ENCODE measurements around the gene CCDC200. TPM values are rescaled to one million over a fixed set of nuclear protein-coding genes. Genes with fewer than 3 reads are reported as not detected.
"Not testable (repeated sequence)": the region's sequence is repeated elsewhere in the genome, so short reads cannot be mapped to it uniquely, and the experiment has no call there.

The CCDC200 gene
- polyA plus RNA-seq, 1 donor = 47.1 TPM

GRCh38 chr17:43193251-43193650 is 35.2 kb downstream of the CCDC200 start:
- no peaks in the 10 kb centered on the region for H3K9me3 ChIP-seq (ENCODE audit: control insufficient read depth, low read depth, low read length)
- DNase-seq = no peak
- no peaks in the 10 kb centered on the region for H3K4me1 ChIP-seq (ENCODE audit: control insufficient read depth, insufficient read depth, low read length)
- no peaks in the 10 kb centered on the region for H3K27me3 ChIP-seq (ENCODE audit: control insufficient read depth, insufficient read depth, low read length)
- WGBS (ENCODE audit: insufficient coverage, low lambda C conversion rate) = no CpG with 5 or more reads among the region's 5 CpGs
- H3K4me3 ChIP-seq (ENCODE audit: low read length) = no peak overlapping the region
- no peak overlapping the region for H3K27ac ChIP-seq (ENCODE audit: low read length)
- peaks cover 84% of the 10 kb centered on the region for H3K36me3 ChIP-seq (ENCODE audit: control insufficient read depth, insufficient read depth, low read length)

- not testable (repeated sequence) for H3K27me3 ChIP-seq (ENCODE audit: control insufficient read depth, insufficient read depth, low read length); H3K4me1 ChIP-seq (ENCODE audit: control insufficient read depth, insufficient read depth, low read length); H3K27ac ChIP-seq (ENCODE audit: low read length); DNase-seq; H3K9me3 ChIP-seq (ENCODE audit: control insufficient read depth, low read depth, low read length); H3K4me3 ChIP-seq (ENCODE audit: low read length)
- WGBS (ENCODE audit: insufficient coverage, low lambda C conversion rate) = no CpG with 5 or more reads among the region's 5 CpGs
- peaks cover 64% of the 10 kb centered on the region for H3K36me3 ChIP-seq (ENCODE audit: control insufficient read depth, insufficient read depth, low read length)
Observed at GRCh38 chr17:43186656-43187055, 41.8 kb downstream of the CCDC200 start.

GRCh38 chr17:43183921-43184320 is 44.5 kb downstream of the CCDC200 start:
- Histone ChIP-seq H3K4me3 (ENCODE audit: low read length) (no peak overlapping the region), H3K36me3 (ENCODE audit: control insufficient read depth, insufficient read depth, low read length) (peaks cover 55% of the 10 kb centered on the region), H3K27me3 (ENCODE audit: control insufficient read depth, insufficient read depth, low read length) (no peaks in the 10 kb centered on the region), H3K9me3 (ENCODE audit: control insufficient read depth, low read depth, low read length) (no peaks in the 10 kb centered on the region), H3K27ac (ENCODE audit: low read length) (no peak overlapping the region), H3K4me1 (ENCODE audit: control insufficient read depth, insufficient read depth, low read length) (no peaks in the 10 kb centered on the region)
- no CpG with 5 or more reads among the region's 3 CpGs for WGBS (ENCODE audit: insufficient coverage, low lambda C conversion rate)
- DNase-seq = no peak

- peak; percentile 85 to 93 for DNase-seq
- Histone ChIP-seq H3K9me3 (ENCODE audit: control insufficient read depth, low read depth, low read length) (no peaks in the 10 kb centered on the region), H3K27ac (ENCODE audit: low read length) (peak overlapping the region; percentile 85), H3K4me3 (ENCODE audit: low read length) (no peak overlapping the region), H3K4me1 (ENCODE audit: control insufficient read depth, insufficient read depth, low read length) (peaks cover 36% of the 10 kb centered on the region), H3K36me3 (ENCODE audit: control insufficient read depth, insufficient read depth, low read length) (peaks cover 37% of the 10 kb centered on the region), H3K27me3 (ENCODE audit: control insufficient read depth, insufficient read depth, low read length) (no peaks in the 10 kb centered on the region)
- 0% methylated on average over 1 of the region's 2 CpGs for WGBS (ENCODE audit: insufficient coverage, low lambda C conversion rate)
Observed at GRCh38 chr17:43176119-43176570, 52.3 kb downstream of the CCDC200 start.

GRCh38 chr17:43175213-43176118 is 53.0 kb downstream of the CCDC200 start:
- Histone ChIP-seq H3K4me1 (ENCODE audit: control insufficient read depth, insufficient read depth, low read length) (peaks cover 36% of the 10 kb centered on the region), H3K27me3 (ENCODE audit: control insufficient read depth, insufficient read depth, low read length) (no peaks in the 10 kb centered on the region), H3K36me3 (ENCODE audit: control insufficient read depth, insufficient read depth, low read length) (peaks cover 32% of the 10 kb centered on the region), H3K4me3 (ENCODE audit: low read length) (no peak overlapping the region), H3K27ac (ENCODE audit: low read length) (peak overlapping the region; percentile 85), H3K9me3 (ENCODE audit: control insufficient read depth, low read depth, low read length) (no peaks in the 10 kb centered on the region)
- peak in 1 of 2 donors; percentile 8 for DNase-seq
- 44% methylated on average over 3 of the region's 4 CpGs for WGBS (ENCODE audit: insufficient coverage, low lambda C conversion rate)

GRCh38 chr17:43171586-43172487 is 56.6 kb downstream of the CCDC200 start:
- Histone ChIP-seq H3K27ac (ENCODE audit: low read length) (peak overlapping the region; percentile 94), H3K27me3 (ENCODE audit: control insufficient read depth, insufficient read depth, low read length) (no peaks in the 10 kb centered on the region), H3K4me1 (ENCODE audit: control insufficient read depth, insufficient read depth, low read length) (peaks cover 44% of the 10 kb centered on the region), H3K4me3 (ENCODE audit: low read length) (peak overlapping the region; percentile 79), H3K9me3 (ENCODE audit: control insufficient read depth, low read depth, low read length) (no peaks in the 10 kb centered on the region), H3K36me3 (ENCODE audit: control insufficient read depth, insufficient read depth, low read length) (peaks cover 2% of the 10 kb centered on the region)
- WGBS (ENCODE audit: insufficient coverage, low lambda C conversion rate) = 0% methylated on average over 1 of the region's 12 CpGs
- peak; percentile 60 to 77 for DNase-seq

Other genes with a start within 250 kb of the CCDC200 start
- 3.4 TPM for gene PTGES3L, start 248.5 kb downstream of the CCDC200 start, polyA plus RNA-seq
- gene RUNDC1, start 248.1 kb downstream of the CCDC200 start, polyA plus RNA-seq = 14.2 TPM
- gene RPL27, start 230.2 kb downstream of the CCDC200 start, polyA plus RNA-seq = 2,151 TPM
- gene IFI35, start 221.8 kb downstream of the CCDC200 start, polyA plus RNA-seq = 45.7 TPM
- gene VAT1, start 206.2 kb downstream of the CCDC200 start, polyA plus RNA-seq = 148 TPM
- gene RND2, start 203.4 kb downstream of the CCDC200 start, polyA plus RNA-seq = 1.8 TPM
- 10.4 TPM for gene BRCA1, start 103.3 kb downstream of the CCDC200 start, polyA plus RNA-seq
- 120 TPM for gene NBR1, start 57.4 kb downstream of the CCDC200 start, polyA plus RNA-seq
- gene TMEM106A, start 16.7 kb downstream of the CCDC200 start, polyA plus RNA-seq = 49.0 TPM
- gene RNU2-1, start 5.4 kb upstream of the CCDC200 start, polyA plus RNA-seq = not detected
- gene ARL4D, start 170.4 kb upstream of the CCDC200 start, polyA plus RNA-seq = 5.4 TPM